ENCODE results near the gene OR2C3. TPM values are rescaled to one million over a fixed set of nuclear protein-coding genes. Genes with fewer than 3 reads are reported as not detected.

Gene OR2C3
- total and polyA plus RNA-seq, 8 donors, result not detected

DNA sequence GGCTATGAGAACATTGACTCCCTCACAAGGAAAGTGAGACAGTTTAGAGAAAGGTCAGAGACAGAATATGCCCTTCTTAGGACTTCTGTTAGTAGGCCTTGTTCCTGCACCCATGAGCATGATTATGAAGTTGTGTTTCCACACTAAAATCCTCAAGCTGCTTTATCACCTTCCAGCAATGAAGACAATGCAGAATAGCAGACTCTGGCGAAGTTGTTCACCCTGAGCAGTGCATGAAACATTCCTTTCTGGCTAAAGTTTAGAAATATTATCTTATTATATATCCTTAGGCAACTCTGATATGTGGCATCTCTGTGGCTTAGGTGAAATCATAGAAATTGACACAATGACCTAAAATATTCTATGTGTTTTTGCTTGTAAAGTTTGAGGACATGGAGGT is 38.0 kb upstream of the OR2C3 start:
- H3K9me3 ChIP-seq, result peaks cover 0 to 4% (median 0%) of the 10 kb centered on the region in 4 donors
- no peaks in the 10 kb centered on the region for H3K36me3 ChIP-seq
- H3K4me3 ChIP-seq, result no peak overlapping the region
- H3K27me3 ChIP-seq, result no peaks in the 10 kb centered on the region
- H3K27ac ChIP-seq, result no peak overlapping the region
- no peaks in the 10 kb centered on the region for H3K4me1 ChIP-seq
- TF ChIP-seq, protein P1, sequence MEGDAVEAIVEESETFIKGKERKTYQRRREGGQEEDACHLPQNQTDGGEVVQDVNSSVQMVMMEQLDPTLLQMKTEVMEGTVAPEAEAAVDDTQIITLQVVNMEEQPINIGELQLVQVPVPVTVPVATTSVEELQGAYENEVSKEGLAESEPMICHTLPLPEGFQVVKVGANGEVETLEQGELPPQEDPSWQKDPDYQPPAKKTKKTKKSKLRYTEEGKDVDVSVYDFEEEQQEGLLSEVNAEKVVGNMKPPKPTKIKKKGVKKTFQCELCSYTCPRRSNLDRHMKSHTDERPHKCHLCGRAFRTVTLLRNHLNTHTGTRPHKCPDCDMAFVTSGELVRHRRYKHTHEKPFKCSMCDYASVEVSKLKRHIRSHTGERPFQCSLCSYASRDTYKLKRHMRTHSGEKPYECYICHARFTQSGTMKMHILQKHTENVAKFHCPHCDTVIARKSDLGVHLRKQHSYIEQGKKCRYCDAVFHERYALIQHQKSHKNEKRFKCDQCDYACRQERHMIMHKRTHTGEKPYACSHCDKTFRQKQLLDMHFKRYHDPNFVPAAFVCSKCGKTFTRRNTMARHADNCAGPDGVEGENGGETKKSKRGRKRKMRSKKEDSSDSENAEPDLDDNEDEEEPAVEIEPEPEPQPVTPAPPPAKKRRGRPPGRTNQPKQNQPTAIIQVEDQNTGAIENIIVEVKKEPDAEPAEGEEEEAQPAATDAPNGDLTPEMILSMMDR (IDR thresholded peaks at IDR 0.05), result no peak
- TF ChIP-seq EP300 (IDR thresholded peaks at IDR 0.05) (no peak), POLR2A (IDR thresholded peaks at IDR 0.05) (no peak), POLR2AphosphoS5 (IDR thresholded peaks at IDR 0.05) (no peak)
- intact Hi-C loops (cut with DNase I; ENCODE audit: low total_unique reads), result no loop called here
- DNase-seq, result no peak
- WGBS, 5 donors, result 44 to 67% (median 56%) methylated on average over 1 of the region's 1 CpG

DNA sequence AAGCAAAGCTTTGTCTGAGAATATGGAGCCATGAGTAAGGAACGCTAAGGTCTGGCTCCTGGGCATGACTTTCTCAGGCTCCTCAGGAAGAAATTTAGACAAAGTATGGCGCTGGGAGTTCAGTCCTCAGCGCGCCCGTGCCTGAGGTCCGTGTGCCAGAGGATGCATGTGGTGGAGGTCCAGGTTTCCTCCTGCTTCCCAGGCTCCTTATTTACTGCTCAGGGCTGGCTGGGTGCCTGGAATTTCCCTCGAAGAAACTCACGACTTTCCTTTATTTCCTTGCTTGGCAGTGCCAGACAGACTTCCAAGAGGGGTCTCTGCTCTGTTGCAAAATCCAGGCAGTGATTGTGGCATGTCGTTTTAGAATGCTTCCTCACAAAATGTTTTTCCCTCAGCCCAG is 26.0 kb upstream of the OR2C3 start:
- no peaks in the 10 kb centered on the region for H3K9me3 ChIP-seq
- no peak for TF ChIP-seq POLR2A (IDR thresholded peaks at IDR 0.05)
- no peak for TF ChIP-seq POLR2AphosphoS5 (IDR thresholded peaks at IDR 0.05)
- no peak for TF ChIP-seq EP300 (IDR thresholded peaks at IDR 0.05)
- TF ChIP-seq, protein P1 (IDR thresholded peaks at IDR 0.05), result no peak
- DNase-seq, result no peak
- no peaks in the 10 kb centered on the region for H3K27me3 ChIP-seq
- H3K4me1 ChIP-seq, result no peaks in the 10 kb centered on the region
- 62 to 74% (median 65%) methylated on average over 9 of the region's 9 CpGs for WGBS, 5 donors
- intact Hi-C loops (cut with DNase I; ENCODE audit: low total_unique reads), result no loop called here
- H3K36me3 ChIP-seq, result no peaks in the 10 kb centered on the region
- H3K27ac ChIP-seq, result no peak overlapping the region
- no peak overlapping the region for H3K4me3 ChIP-seq

DNA sequence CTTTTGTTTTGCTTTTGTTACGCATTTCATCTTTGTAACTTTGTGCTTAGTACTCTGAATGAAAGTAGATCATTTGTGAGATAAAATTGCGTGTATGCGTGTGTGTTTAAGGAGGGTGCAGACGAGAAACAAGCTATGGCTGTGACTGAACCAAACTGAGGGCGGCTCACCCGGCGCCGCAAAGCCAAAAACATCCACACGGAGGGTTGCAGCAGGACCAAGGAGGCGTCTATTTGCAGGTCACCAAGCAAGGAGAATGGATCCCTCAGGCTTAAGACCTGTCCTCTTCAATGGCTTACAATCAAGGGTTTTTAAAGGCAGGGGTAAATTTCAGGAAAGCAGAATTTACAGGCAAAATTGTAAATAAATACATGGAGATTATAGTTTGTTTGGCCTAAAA is 25.5 kb upstream of the OR2C3 start:
- no peak overlapping the region for H3K4me3 ChIP-seq
- H3K27ac ChIP-seq, result no peak overlapping the region
- no peaks in the 10 kb centered on the region for H3K27me3 ChIP-seq
- no peaks in the 10 kb centered on the region for H3K9me3 ChIP-seq
- WGBS, 5 donors, result 58 to 68% (median 61%) methylated on average over 10 of the region's 10 CpGs
- H3K36me3 ChIP-seq, result no peaks in the 10 kb centered on the region
- H3K4me1 ChIP-seq, result no peaks in the 10 kb centered on the region
- TF ChIP-seq POLR2AphosphoS5 (IDR thresholded peaks at IDR 0.05) (no peak), EP300 (IDR thresholded peaks at IDR 0.05) (no peak), POLR2A (IDR thresholded peaks at IDR 0.05) (no peak)
- TF ChIP-seq, protein P1 (IDR thresholded peaks at IDR 0.05), result no peak
- intact Hi-C loops (cut with DNase I; ENCODE audit: low total_unique reads), result no loop called here
- DNase-seq, result no peak

DNA sequence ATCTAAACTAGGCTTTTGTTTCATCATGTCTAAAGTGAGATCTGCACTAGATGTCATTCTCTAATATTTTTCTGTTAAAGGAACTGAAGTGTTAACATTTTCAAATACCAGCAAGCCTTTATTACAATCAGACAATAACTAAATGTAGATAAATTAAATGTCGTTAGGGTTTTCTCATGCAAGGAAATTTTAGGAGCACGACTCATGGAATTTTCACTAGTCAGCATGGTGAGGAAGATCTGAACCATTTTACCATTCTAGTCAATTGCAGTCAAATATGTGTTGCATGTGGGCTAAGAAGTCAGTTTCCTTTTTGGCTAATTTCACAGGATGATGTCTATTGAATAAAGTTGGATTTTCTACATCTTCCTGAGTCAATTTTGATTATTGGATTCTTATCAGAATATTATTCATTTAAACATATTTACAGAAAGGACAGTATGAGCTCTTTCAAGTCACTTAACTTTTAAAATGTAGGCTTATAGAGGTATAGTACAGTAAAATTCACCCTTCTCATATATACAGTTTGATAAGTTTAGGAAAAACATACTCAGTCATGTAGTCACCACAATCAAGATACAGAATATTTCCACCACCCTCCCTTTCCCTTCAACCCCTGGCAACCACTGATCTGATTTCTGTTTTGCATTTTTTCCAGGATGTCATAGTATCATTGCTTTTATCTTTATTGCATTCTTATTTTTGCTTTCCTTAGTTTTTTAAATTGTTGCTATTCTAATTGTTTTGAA is 21.9 kb upstream of the OR2C3 start:
- H3K9me3 ChIP-seq, result no peaks in the 10 kb centered on the region
- no peaks in the 10 kb centered on the region for H3K4me1 ChIP-seq
- no peaks in the 10 kb centered on the region for H3K36me3 ChIP-seq
- no peak for DNase-seq
- no peak overlapping the region for H3K27ac ChIP-seq
- no peak overlapping the region for H3K4me3 ChIP-seq
- no peaks in the 10 kb centered on the region for H3K27me3 ChIP-seq
- intact Hi-C loops (cut with DNase I; ENCODE audit: low total_unique reads), result no loop called here
- WGBS, 5 donors, result 74 to 85% (median 79%) methylated on average over 2 of the region's 2 CpGs
- TF ChIP-seq EP300 (IDR thresholded peaks at IDR 0.05), result no peak
- TF ChIP-seq POLR2AphosphoS5 (IDR thresholded peaks at IDR 0.05), result no peak
- no peak for TF ChIP-seq POLR2A (IDR thresholded peaks at IDR 0.05)
- TF ChIP-seq, protein P1 (IDR thresholded peaks at IDR 0.05), result no peak

Data from stomach (tissue), 9 donors.